NCI-H2107 treated with DMSO at 0.1 percent for 48 hours (cell line): ENCODE data around the gene ARHGAP22.

ENCODE experiments used
- DNase-seq: peaks from one replicate; lab custom pipeline; 2025; ENCODE audit not compliant: unreplicated experiment; lab: John Stamatoyannopoulos, UW

ARHGAP22 gene

DNA sequence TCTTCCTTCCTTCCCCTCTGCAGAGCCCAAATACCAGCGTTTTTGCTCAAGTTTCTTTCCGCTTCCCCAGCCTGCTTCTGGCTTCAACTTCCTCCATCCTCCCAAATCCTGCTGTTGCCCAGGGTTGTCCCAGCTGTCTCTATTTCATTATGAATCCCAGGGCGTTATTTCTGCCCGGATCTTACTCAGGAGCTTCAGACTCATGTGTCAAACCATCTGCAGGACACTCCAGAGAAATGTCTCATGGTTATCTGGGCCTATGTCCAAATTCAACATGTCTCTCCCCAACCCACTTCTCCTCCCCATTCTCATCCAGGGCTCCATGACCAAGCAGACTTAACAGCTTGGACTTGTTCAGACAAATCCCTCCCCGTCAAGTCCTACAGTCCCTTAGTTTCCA lies 15.6 kb downstream of the ARHGAP22 start:
- DNase-seq: no peak

DNA sequence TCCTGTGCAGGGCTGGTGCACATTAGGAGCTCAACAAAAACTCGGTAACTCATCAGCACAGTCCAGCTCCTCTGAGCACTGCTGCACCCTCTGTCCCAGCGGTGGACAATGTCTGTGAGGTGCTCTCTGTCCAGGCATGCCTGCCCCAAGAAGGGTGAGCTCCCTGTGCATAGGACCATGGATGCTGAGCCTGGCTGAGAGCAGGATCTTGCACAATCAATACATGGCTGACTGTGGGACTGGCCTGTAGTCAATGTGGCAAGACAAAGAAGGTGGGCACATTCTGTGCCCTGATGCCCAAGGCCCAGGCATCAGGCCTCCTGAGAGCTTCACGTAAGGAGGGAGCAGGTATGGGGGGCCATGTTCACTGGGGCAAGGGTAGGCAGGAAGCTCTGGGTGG lies 17.1 kb downstream of the ARHGAP22 start:
- no peak for DNase-seq

DNA sequence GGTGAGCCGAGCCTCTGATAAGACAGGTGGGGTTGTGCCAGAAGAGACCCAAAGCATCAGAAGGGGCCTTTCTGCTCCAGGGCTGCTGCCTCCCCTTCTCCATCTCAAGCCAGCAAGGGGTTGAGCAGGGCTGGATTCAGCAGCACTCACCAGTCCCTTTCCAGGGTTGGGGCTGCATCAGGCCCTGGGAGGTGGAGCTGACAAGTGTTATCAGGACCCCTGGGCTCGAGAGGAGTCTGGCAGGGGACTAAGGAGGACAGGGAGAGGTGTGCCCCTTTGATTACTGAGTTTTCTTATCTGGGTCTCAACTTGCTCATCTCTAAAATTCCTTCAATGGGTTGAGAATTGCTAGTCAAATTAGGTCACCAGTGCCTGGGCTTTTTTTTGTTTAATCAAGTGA lies 17.8 kb downstream of the ARHGAP22 start:
- no peak for DNase-seq

DNA sequence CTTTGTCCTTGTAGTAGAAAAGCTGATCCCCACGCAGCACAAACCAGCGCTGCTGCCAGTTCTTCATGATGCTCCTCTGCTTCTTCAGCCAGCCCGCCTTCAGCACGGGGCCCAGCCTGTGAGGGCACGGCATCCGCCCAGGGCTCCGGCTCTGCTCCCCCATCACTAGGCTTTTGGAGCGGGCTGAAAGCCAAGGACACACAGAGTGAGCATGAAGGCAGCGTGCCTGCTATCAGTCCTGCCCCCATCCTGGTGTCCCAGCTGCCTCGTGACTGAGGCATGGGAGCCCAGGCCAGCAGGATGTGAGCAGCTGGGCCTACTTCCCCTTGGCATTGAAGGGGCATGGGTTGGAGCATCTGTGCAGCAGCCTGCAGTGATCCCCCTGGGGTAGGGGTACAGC lies 21.9 kb downstream of the ARHGAP22 start:
- DNase-seq: no peak

DNA sequence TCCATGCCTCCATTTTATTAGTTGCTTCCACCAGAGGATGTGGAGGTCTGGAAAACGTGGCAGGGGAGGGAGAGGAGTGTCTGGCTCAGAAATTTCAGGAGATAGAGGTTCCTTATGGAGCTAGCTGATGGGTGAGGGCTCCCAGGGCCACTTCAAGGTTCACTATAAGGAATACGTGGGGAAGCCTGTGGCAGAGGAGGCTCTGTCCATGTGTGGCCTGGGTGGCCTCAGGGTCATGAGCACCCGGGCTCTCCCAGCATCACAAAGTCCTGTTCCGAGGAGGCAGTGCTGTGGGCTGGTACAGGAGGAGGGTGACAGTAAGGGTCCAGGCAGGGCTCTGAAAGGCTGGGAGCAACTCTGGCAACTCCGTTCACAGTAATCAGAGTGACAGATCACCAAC lies 24.6 kb downstream of the ARHGAP22 start:
- no peak for DNase-seq

DNA sequence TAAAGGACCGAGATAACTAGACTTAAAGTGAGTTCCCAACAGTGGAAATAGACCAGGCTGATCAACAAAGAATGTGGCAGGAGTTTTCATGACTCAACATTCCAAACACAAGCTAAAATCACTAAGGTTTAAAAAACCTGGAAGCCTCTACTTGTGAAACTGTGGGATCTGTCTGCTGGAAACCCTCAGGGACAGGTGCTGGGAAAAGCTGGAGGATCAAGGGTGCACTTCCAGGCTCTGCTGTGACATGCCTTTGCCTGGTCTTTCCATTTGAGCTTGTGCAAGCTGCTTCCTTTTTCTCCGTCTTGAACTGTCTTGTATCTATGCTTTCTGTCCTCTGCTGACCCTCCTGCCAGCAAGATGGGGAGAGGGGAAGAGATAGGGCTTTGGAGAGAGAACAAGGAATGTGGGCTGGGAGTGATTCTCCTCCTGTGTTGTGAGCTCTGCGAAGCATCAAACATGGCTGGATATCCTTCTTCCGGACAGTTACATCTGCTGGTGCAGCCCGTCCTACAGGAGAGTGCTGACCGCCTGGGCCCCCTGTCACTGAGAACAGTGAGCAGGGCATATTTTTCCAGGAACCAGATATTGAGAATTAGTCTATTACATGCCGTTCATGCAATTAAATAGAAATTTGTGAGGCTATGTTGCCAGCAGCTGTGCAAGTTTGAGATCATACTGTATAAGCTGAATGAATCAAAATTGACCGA lies 25.5 kb downstream of the ARHGAP22 start:
- no peak for DNase-seq

DNA sequence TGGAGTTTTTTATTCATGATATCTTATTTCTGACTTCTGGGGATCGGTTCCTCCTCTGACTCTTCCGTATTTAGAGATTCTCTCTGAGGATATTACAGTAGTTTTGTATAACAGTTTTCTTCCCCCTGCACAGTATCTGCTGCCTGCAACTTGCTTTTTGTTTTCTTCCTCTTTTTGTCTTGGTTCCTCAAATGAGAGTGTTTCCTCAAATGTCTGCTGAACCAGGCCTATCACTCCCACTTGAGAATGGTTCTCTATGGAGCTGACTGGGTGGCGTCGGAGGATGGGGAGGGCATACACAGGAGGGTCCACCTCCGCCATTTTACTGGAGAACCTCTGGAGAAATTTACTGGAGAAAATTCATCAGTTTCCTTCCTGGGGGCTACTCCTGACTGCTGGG lies 27.7 kb downstream of the ARHGAP22 start:
- no peak for DNase-seq

DNA sequence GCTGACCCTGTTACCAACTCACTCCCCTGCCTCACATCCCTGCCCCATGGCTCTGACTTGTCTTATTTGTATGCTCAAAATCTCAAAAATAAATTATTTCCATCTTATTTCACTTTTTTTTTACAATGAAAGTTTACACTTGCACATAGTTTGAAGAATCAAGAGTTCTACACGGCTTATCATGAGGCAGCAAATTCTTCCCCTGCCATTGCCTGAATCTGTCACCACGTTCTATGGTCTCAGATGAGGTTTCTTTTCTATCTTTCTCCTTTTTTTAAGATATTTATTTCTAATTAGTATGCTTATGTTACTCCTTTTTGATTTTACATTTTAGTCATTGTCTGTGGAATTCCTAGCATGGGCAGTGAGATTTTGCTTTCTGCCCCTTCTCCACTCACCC lies 28.4 kb downstream of the ARHGAP22 start:
- no peak for DNase-seq

DNA sequence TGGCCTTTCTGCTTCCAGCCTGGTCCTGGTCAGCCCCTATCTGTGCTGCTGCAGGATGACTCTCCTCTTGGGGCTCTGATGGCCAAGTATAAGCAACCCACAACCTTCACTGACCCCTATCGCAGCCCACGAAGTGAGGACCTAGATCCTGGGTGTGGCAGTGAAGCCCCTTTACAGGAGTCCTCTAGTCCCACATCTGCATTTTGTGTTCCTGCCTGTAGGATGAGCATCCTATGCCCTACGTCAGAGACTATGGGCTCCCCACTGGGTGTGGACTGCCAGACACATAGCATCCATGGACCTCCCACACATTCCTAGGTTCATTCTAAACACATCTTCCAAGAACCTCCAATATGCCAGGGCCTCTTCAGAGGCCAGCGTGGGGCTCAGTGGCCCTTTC lies 29.0 kb downstream of the ARHGAP22 start:
- DNase-seq: no peak

DNA sequence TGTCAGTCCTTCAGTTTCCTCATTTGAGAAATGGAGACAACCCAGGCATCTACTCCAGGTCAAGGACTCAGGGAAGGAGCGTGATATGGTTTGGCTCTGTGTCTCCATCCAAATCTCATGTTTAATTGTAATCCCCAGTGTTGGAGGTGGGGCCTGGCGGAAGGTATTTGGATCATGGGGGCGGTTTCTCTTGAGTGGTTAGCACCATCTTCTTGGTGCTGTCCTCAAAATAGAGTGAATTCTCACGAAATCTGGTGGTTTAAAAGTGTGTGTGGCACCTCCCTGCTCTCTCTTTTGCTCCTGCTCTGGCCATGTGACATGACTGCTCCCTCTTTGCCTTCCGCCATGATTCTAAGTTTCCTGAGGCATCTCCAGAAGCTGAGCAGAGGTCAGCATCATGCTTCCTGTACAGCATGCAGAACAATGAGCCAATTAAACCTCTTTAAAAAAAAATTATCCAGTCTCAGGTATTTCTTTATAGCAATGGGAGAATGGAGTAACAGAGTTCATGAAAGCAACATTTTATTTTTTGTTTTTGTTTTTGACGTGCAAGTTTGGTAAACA lies 30.0 kb downstream of the ARHGAP22 start:
- no peak for DNase-seq

DNA sequence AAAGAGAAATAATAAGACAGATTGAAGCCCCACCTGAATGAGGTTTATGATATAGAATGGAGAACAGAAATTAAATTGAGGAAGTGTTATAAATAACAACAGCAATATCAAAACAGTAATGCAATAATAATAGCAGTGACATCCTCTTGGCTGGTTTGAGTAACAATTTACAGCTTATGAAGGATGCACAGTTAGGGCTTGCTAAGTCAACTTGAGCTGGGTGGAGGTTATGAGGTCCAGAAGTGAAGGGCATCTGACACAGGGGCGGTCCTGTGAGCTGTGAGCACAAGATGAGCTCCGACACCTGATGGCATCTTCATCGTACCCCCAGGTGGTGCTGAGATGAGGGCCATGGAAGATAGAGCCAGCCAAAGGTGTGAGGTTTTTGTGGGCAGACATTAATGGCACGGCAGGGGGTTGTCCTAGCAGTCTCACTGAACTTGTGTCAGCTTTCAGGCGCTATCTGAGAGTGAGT lies 30.5 kb downstream of the ARHGAP22 start:
- no peak for DNase-seq

DNA sequence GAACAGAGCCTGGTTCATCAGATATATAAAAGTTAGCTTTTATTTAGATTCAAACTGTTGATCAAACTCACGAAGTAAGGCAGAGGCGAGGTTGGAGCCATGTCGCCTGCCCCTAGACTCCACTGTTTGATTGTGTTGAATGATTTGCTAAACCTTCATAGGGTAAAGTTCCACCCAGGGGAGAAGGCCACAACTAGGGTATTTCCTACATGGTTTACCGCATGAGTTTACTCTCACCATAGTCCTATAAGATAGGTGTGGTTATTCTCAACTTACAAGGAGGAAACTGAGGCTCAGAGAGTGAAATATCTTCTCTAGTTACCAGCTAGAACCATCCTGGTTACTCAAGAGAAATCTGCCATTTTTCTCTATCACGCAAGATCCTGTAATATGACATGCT lies 31.8 kb downstream of the ARHGAP22 start:
- no peak for DNase-seq

DNA sequence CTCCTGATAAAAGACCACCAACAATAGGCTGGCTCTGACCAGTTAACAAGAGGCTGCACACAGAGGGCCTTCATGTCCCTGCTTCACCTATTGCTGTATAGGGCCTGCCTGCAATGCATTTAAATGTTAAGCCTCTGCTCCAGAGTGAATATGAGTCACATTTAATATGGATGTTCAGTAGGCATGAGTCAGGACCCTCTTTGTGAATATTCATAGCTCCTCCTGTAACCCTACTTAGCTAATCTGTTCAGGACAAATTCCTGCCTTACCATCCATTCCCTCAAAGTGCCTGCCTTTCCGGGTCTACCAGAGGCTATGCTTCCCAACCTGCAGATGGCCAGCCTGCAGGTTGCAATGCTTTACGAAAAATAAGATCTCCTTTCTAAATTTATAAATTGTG lies 32.5 kb downstream of the ARHGAP22 start:
- DNase-seq: no peak

DNA sequence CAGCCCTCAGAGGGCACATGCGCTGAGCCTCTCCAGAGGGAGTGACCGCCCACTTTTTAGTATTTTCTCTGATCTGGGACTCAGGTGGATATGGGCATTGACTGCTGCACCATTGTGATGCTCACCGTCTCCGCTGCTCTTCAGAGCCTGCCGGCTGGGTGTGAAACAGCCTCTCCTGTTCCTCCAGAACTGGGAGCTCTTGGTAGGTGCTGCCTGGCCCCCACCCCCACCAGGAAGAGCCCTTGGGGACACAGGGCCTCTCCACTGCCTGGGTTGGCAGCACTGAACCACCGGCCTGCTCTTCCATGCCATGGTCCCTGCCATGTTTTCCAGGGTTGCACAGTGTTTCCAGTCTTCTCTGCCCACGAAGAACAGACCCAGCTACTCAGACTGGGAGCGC lies 36.3 kb downstream of the ARHGAP22 start:
- no peak for DNase-seq

DNA sequence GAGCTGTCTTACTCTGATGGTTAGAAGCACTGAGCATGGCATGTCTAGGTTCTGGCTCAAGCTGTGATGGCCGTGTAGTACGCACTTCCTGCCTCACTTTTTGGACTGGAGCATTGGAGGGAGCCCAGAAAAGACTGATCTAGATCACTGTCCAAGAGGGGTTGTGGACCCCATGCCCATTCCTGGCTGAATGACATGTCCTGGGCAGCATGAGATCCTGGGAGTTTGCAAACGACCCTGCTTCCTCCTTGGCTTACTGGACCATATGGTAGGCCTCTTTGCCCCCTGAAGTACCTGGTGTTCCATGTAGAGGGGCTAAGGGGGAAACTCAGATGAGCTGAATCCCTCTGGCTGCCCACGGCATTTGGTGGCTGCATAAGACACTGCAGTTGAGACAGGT lies 36.7 kb downstream of the ARHGAP22 start:
- DNase-seq: no peak

DNA sequence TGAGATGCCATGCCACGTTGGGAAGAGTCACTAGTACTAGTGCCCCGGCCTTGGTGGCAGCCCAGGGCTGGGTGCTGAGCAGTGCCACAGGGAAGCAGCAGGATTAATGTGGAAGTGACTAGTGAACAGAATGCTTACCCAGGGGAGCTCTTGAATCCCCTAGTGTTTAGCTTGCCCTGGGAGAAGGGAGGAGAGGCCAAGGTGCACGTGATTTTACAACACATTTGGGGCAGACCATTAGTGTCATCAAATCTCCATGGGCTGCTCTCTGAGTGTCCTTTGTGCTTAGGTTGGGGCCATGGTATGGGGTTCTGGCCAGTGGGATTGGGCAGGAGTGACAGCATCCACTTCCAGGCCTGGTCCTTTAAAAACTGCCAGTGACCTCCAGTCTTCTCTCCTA lies 37.5 kb downstream of the ARHGAP22 start:
- no peak for DNase-seq

DNA sequence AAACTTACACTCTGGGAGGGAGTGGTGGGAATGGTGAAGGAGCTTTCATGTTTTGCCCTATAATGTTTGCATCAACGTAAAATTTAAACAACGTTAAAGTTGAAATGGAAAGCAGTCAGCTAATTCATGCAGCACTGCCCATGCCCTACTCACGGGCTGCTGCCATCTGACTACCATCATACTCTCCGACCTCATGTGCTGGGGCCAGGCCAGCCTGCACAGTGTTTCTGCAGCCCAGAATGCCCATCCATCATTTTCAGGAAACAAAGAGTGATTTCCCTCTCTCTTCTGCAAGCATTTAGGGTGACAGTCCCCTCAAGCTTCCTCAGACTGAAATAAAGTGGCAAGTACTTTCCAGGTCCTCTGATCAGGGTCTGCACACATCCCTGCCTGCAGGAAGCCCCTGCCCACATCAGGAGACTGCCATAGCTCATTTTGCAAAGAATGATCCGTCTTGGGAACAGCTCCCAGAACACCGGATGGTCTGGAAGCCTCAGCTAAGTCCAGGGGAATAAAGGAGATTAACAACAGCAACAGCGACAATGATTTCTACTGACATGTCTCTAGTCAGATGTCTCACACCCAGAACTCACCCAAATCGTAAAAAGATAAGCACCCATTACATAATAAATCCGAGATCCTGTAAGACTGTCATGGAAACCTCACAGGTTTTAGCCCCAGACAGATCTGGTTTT lies 40.3 kb downstream of the ARHGAP22 start:
- no peak for DNase-seq

DNA sequence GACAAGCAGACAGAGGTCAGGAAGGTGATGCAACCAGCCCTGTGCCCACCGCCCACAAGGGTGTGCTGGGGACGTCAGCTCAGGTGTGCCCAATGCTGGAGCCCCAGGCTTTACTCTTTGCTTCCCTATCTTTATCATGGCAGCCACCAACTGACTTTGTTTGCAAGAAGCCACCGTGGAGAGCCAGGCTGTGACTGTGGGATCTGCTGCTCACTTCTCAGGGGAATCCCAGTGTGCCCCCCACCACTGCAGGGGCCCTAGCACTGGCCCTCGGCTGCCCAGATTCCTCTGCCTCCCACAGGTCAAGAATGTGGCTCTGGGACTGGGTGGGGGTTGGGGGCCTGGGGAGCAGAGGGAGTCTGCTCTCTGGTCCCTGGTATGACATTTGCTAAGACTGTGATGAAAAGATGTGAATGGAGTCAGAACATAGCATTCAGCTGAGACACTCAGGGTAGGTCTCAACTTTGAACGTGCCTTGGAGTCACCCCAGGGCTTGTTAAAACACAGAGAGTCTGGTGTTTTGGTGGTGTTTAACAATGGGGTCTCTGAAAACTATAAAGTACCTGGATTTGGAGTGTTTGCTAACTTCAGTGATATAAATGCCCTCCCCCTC lies 47.3 kb downstream of the ARHGAP22 start:
- DNase-seq: no peak

DNA sequence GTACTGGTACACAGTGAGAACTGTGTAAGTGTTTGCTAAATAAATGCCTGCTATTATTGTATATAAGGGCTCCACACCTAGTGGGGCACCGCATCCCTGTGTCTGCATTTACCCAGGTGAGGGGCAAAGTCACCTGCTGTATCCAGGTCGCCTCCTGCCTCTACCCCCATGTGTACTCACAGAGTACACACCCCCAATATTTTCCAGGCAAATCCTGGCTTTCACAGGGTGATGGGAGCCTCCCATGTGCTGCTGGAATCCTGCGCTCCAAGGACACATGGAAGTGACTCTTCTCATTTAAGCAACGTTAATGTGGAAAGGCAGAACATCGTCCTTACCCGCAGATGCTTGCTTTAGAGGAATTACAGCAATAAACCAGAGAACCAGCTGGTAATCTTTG lies 48.2 kb downstream of the ARHGAP22 start:
- no peak for DNase-seq

DNA sequence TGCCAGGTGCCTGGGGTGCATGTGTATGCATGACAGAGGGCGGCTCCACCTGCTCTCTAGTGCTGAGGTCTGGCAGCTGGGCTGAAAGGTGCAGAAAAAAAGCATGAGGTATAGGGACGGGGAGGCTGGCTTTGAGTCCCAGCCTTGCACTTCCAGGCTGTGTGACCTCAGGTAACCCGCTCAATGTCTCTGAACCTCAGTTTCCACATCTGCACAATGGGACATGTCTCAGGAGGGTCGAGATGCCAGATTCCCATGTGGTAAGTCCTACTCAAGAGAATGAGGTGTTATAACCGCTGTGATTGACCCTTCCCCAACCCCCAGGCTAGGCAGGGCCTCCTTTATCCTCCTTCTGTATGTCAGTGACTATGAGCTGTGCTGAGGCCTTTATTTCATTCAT lies 48.8 kb downstream of the ARHGAP22 start:
- DNase-seq: no peak

DNA sequence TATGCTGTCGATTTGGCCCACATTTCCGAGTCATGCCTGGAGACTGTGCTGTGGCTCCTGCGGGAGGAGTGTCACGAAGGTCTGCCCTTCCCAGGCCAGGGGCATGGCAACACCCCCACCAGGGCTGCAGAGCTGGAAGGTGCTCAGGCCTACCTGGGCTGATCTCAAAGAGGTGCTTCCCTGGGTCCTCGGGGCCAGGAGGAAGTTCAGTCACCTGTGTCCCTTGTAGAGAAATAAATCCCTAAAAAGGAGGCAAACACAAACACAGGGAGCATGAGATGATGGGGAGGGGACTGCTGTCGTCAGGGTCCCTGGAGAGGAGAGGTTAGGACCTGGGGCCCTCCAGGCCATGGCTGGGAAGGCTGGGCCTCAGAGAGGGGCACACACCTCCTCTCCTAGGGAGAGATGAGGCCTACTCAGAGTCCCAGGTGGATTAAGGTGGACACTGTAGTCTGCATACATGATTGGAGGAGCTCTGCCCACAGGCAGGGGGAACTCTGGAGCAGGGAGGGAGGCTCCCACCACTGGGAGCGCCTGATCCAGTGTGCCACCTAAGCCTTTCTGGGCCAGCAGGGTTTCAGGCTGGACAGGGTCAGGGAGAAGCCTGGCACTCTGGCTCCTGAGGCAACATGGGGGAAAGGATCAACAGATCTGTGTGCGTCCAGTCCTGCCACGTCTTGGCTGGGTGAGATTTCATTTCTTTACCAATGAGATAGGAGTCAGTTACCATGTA lies 49.4 kb downstream of the ARHGAP22 start:
- DNase-seq: no peak
